Body of pancreas (tissue), 4 donors: Measurements from ENCODE around the gene NUCKS1.

Experiments
- POLR2A ChIP-seq, 3 donors: fragments of 450-650 bp; IDR thresholded peaks; one replicate each; pipeline ENCODE4 v1.6.1; 2016; ENCODE audit warnings: antibody characterized with exemption in 3 of 3, mild to moderate bottlenecking in 2 of 3
- TF ChIP-seq, protein P1 (sequence below), 7 experiments: fragments of 450-650 bp in 4 of 7; fragments of 200-600 bp in 3 of 7; sonication (generic) in 3 of 7; IDR thresholded peaks; one replicate each; pipeline ENCODE4 v1.5.1; 2016 to 2019; ENCODE audit warnings: antibody characterized with exemption in 7 of 7

- TF ChIP-seq, protein P1, sequence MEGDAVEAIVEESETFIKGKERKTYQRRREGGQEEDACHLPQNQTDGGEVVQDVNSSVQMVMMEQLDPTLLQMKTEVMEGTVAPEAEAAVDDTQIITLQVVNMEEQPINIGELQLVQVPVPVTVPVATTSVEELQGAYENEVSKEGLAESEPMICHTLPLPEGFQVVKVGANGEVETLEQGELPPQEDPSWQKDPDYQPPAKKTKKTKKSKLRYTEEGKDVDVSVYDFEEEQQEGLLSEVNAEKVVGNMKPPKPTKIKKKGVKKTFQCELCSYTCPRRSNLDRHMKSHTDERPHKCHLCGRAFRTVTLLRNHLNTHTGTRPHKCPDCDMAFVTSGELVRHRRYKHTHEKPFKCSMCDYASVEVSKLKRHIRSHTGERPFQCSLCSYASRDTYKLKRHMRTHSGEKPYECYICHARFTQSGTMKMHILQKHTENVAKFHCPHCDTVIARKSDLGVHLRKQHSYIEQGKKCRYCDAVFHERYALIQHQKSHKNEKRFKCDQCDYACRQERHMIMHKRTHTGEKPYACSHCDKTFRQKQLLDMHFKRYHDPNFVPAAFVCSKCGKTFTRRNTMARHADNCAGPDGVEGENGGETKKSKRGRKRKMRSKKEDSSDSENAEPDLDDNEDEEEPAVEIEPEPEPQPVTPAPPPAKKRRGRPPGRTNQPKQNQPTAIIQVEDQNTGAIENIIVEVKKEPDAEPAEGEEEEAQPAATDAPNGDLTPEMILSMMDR (IDR thresholded peaks at IDR 0.05) = no peak
- no peak for TF ChIP-seq POLR2A (IDR thresholded peaks at IDR 0.05)
Measured at GRCh38 chr1:205794011-205794730, 44.2 kb upstream of the NUCKS1 start.
